ENCODE data around the gene XPNPEP1.

- TF ChIP-seq CTCF (conservative IDR thresholded peaks at IDR 0.05 in 1 of 2, IDR thresholded peaks at IDR 0.05 in 1 of 2; ENCODE audit: extremely low read depth in 1 of 2, insufficient read depth in 1 of 2, low read depth in 1 of 2, low read length in 2 of 2) (no peak), EZH2 (IDR thresholded peaks at IDR 0.05; ENCODE audit: borderline replicate concordance, low read length) (no peak)
These were observed 41.0 kb upstream of the XPNPEP1 start for GRCh38 chr10:109964318-109964717.

Data from mammary epithelial cell (primary cell).